DOHH2 (cell line): ENCODE measurements around the gene SNX17.

Source experiments
- CTCF ChIP-seq: fragments of 200-600 bp; sonication (generic); IDR thresholded peaks from one replicate; pipeline ENCODE4 v1.5.1; 2014; ENCODE audit warnings: antibody characterized with exemption, mild to moderate bottlenecking, low read depth, low read length; ENCODE audit not compliant: poor library complexity, severe bottlenecking
- EZH2phosphoT487 ChIP-seq: fragments of 200-600 bp; sonication (generic); IDR thresholded peaks from 2 replicates; pipeline ENCODE4 v1.6.1; 2017; ENCODE audit warnings: borderline replicate concordance, mild to moderate bottlenecking, antibody characterized with exemption, low read length, moderate library complexity, mixed read lengths

- TF ChIP-seq EZH2phosphoT487: no peak
- TF ChIP-seq CTCF: no peak
These were observed 6.6 kb downstream of the SNX17 start for GRCh38 chr2:27376866-27377617.
